ENCODE measurements around the gene KRT7.
A peak's percentile ranks its signal among the peaks of the same experiment; 100 is the strongest.
"Not testable (repeated sequence)": the region's sequence is repeated elsewhere in the genome, so short reads cannot be mapped to it uniquely, and the experiment has no call there.

The KRT7 gene

GRCh38 chr12:52284562-52285171 lies 51.6 kb downstream of the KRT7 start:
- no peak for TF ChIP-seq CTCF (conservative IDR thresholded peaks at IDR 0.05; ENCODE audit: low read depth, low read length)
- DNase-seq (ENCODE audit: low read depth): no peak
- H3K4me3 ChIP-seq (ENCODE audit: low read depth, low read length): no peak overlapping the region

GRCh38 chr12:52285172-52285745 lies 52.2 kb downstream of the KRT7 start:
- no peak for TF ChIP-seq CTCF (conservative IDR thresholded peaks at IDR 0.05; ENCODE audit: low read depth, low read length)
- no peak for DNase-seq (ENCODE audit: low read depth)
- H3K4me3 ChIP-seq (ENCODE audit: low read depth, low read length): no peak overlapping the region

GRCh38 chr12:52285851-52286530 lies 52.9 kb downstream of the KRT7 start:
- no peak for TF ChIP-seq CTCF (conservative IDR thresholded peaks at IDR 0.05; ENCODE audit: low read depth, low read length)
- no peak overlapping the region for H3K4me3 ChIP-seq (ENCODE audit: low read depth, low read length)
- DNase-seq (ENCODE audit: low read depth): no peak

GRCh38 chr12:52286857-52287785 lies 54.1 kb downstream of the KRT7 start:
- H3K4me3 ChIP-seq (ENCODE audit: low read depth, low read length); DNase-seq (ENCODE audit: low read depth): not testable (repeated sequence)
- peak; percentile 13 for TF ChIP-seq CTCF (conservative IDR thresholded peaks at IDR 0.05; ENCODE audit: low read depth, low read length)

GRCh38 chr12:52287816-52288805 lies 55.1 kb downstream of the KRT7 start:
- DNase-seq (ENCODE audit: low read depth); H3K4me3 ChIP-seq (ENCODE audit: low read depth, low read length): not testable (repeated sequence)

GRCh38 chr12:52290483-52291134 lies 57.6 kb downstream of the KRT7 start:
- H3K4me3 ChIP-seq (ENCODE audit: low read depth, low read length); DNase-seq (ENCODE audit: low read depth): not testable (repeated sequence)

Measured in choroid plexus epithelial cell (primary cell).